Measurements from ENCODE around the gene ROPN1L.

ROPN1L gene

GRCh38 chr5:10431415-10431814, 10.3 kb upstream of the ROPN1L start:
- DNase-seq = no peak

GRCh38 chr5:10432059-10433008, 9.3 kb upstream of the ROPN1L start:
- DNase-seq = no peak

GRCh38 chr5:10434392-10434791, 7.3 kb upstream of the ROPN1L start:
- no peak for DNase-seq

GRCh38 chr5:10438301-10438700, 3.4 kb upstream of the ROPN1L start:
- DNase-seq = no peak

GRCh38 chr5:10439692-10440091, 2.0 kb upstream of the ROPN1L start:
- DNase-seq = no peak

- no peak for DNase-seq
Measured at GRCh38 chr5:10440367-10440990, 1.2 kb upstream of the ROPN1L start.

- no peak for DNase-seq
Measured at GRCh38 chr5:10441992-10442435, 335 bp downstream of the ROPN1L start.

- no peak for DNase-seq
Measured at GRCh38 chr5:10442576-10442975, 897 bp downstream of the ROPN1L start.

- DNase-seq = no peak
Measured at GRCh38 chr5:10445352-10445751, 3.7 kb downstream of the ROPN1L start.

- no peak for DNase-seq
Measured at GRCh38 chr5:10446490-10446889, 4.8 kb downstream of the ROPN1L start.

GRCh38 chr5:10447041-10447440, 5.4 kb downstream of the ROPN1L start:
- no peak for DNase-seq

- DNase-seq = no peak
Measured at GRCh38 chr5:10448754-10449360, 7.2 kb downstream of the ROPN1L start.

- no peak for DNase-seq
Measured at GRCh38 chr5:10451137-10451824, 9.6 kb downstream of the ROPN1L start.

GRCh38 chr5:10452768-10453331, 11.2 kb downstream of the ROPN1L start:
- DNase-seq = no peak

- DNase-seq = no peak
Measured at GRCh38 chr5:10453545-10453944, 11.9 kb downstream of the ROPN1L start.

- DNase-seq = no peak
Measured at GRCh38 chr5:10454591-10455276, 13.1 kb downstream of the ROPN1L start.

GRCh38 chr5:10455277-10455670, 13.6 kb downstream of the ROPN1L start:
- no peak for DNase-seq

- no peak for DNase-seq
Measured at GRCh38 chr5:10456583-10457420, 15.1 kb downstream of the ROPN1L start.

- no peak for DNase-seq
Measured at GRCh38 chr5:10457682-10458574, 16.2 kb downstream of the ROPN1L start.
